ENCODE results near the gene DNAJC18. TPM values are rescaled to one million over a fixed set of nuclear protein-coding genes. Genes with fewer than 3 reads are reported as not detected.
"Not testable (repeated sequence)": the region's sequence is repeated elsewhere in the genome, so short reads cannot be mapped to it uniquely, and the experiment has no call there.

DNAJC18 gene
- total RNA-seq, 4 donors from 2014 or later: 9.2 to 11.4 (median 10.7) TPM

DNA sequence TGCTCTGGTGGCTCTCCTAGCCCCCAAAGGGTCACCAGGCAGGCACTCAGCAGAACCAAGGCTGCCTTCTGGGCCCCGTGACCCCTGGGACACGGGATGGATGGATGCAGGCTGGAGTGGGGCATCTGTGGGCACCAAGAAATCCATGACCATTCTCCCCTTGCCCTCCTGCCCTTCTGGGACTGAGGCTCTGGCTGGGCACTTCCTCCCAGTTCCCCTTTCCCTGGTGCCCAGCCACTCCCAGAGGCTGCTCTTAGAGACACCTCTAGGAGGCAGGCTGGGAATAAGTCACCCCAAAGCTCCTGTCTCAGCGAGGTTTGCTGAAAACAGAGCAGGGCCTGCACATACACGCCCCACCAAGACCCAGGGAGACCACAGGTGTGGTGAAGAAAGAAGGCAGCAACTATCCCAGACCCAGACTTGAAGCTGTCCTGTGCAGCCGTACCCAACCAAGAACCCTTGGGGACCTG lies 42.3 kb upstream of the DNAJC18 start:
- no peak for TF ChIP-seq POLR2A (IDR thresholded peaks at IDR 0.05)
- TF ChIP-seq, protein P1, sequence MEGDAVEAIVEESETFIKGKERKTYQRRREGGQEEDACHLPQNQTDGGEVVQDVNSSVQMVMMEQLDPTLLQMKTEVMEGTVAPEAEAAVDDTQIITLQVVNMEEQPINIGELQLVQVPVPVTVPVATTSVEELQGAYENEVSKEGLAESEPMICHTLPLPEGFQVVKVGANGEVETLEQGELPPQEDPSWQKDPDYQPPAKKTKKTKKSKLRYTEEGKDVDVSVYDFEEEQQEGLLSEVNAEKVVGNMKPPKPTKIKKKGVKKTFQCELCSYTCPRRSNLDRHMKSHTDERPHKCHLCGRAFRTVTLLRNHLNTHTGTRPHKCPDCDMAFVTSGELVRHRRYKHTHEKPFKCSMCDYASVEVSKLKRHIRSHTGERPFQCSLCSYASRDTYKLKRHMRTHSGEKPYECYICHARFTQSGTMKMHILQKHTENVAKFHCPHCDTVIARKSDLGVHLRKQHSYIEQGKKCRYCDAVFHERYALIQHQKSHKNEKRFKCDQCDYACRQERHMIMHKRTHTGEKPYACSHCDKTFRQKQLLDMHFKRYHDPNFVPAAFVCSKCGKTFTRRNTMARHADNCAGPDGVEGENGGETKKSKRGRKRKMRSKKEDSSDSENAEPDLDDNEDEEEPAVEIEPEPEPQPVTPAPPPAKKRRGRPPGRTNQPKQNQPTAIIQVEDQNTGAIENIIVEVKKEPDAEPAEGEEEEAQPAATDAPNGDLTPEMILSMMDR (IDR thresholded peaks at IDR 0.05): peak in 1 of 5 experiments; percentile 19
- no peak for TF ChIP-seq EP300 (IDR thresholded peaks at IDR 0.05)
- 38 to 57% methylated on average over 5 of the region's 5 CpGs for WGBS, 2 donors
- Histone ChIP-seq H3K27me3 (no peaks in the 10 kb centered on the region), H3K9me3 (no peaks in the 10 kb centered on the region), H3K27ac (peak overlapping the region; percentile 73 to 95 (median 90)), H3K4me3 (peak overlapping the region; percentile 23 to 59 (median 50)), H3K4me1 (peaks cover 0 to 58% (median 11%) of the 10 kb centered on the region in 4 donors), H3K36me3 (peaks cover 0 to 26% (median 0%) of the 10 kb centered on the region in 3 donors)
- DNase-seq (ENCODE audit: low spot score in 2 of 2): no peak

DNA sequence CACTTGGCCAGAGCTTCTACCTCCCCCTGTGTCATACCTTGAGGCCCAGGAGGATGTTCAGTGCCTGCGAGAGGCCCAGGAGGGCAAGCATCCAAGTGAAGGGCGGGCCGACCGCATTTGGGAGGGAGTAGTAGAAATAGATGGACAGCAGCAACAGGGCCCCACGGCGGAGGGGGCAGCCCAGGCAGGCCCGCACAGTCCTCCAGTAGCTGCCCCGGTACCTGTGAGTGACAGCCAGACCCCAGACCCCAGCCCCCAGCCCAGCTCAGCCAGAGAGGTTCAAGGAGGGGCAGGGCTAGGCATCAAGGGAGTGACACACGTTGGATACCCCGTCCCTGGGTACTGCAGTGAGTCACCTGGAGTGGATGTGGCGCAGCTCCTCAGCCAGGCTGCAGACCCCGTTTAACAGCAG lies 41.8 kb upstream of the DNAJC18 start:
- peak overlapping the region; percentile 23 to 59 (median 50) for H3K4me3 ChIP-seq
- no peak for DNase-seq (ENCODE audit: low spot score in 2 of 2)
- TF ChIP-seq, protein P1 (IDR thresholded peaks at IDR 0.05): no peak
- TF ChIP-seq EP300 (IDR thresholded peaks at IDR 0.05): no peak
- TF ChIP-seq POLR2A (IDR thresholded peaks at IDR 0.05): no peak
- H3K4me1 ChIP-seq: peaks cover 0 to 58% (median 11%) of the 10 kb centered on the region in 4 donors
- peak overlapping the region; percentile 73 to 95 (median 90) for H3K27ac ChIP-seq
- no peaks in the 10 kb centered on the region for H3K27me3 ChIP-seq
- peaks cover 0 to 31% (median 0%) of the 10 kb centered on the region in 3 donors for H3K36me3 ChIP-seq
- no peaks in the 10 kb centered on the region for H3K9me3 ChIP-seq
- 59% methylated on average over 12 of the region's 12 CpGs; no CpG with 5 or more reads in 1 of the 2 donors for WGBS, 2 donors

DNA sequence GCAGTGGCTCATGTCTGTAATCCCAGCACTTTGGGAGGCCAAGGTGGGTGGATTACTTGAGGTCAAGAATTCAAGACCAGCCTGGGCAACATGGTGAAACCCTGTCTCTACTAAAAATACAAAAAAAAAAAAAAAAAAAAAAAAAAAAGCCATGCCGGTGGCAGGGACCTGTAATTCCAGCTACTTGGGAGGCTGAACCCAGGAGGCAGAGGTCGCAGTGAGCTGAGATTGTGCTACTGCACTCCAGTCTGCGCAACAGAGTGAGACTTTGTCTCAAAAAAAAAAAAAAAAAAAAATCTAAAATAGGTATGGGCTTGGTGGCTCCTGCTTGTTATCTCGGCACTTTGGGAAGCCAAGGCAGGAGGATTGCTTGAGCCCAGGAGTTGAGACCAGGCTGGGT lies 40.4 kb upstream of the DNAJC18 start:
- peaks cover 0 to 43% (median 0%) of the 10 kb centered on the region in 3 donors for H3K36me3 ChIP-seq

DNA sequence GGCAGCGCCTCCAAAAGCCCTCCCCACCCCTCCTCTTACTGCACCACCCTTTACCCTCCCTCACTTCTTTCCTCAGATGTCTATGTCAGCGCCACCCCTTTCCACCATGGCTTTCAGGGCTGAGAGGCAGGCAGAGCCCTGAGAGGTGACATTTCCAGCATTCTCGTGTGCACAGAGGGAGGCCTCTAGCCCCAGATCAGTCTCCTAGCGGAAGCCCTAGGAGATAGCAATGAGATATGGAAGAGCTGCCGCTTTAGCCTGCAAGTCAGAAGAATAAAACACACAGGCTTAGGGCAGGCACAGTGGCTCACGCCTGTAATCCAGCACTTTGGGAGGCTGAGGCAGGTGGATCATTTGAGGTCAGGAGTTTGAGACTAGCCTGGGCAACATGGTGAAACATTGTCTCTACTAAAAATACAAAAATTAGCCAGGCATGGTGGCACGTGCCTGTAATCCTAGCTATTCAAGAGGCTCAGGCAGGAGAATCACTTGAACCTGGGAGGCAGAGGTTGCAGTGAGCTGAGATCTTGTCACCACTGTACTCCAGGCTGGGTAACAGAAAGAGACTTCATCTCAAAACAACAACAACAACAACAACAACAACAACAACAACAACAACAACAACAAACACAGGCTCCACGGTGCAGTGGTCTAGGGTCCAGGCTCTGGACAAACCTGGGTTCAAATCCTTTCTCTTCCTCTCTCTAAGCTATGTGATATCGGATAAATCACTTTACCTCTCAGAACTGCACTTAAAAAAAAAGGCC lies 39.5 kb upstream of the DNAJC18 start:
- not testable (repeated sequence) for H3K9me3 ChIP-seq
- peak overlapping the region in 1 of 4 donors; percentile 36 for H3K27ac ChIP-seq

More for the DNA sequence above, 40.4 kb upstream of the DNAJC18 start:
- not testable (repeated sequence) for DNase-seq (ENCODE audit: low spot score in 2 of 2); H3K27ac ChIP-seq; H3K4me3 ChIP-seq; H3K9me3 ChIP-seq; H3K27me3 ChIP-seq
- 94 to 98% methylated on average over 4 of the region's 4 CpGs for WGBS, 2 donors
- H3K4me1 ChIP-seq: peaks cover 0 to 62% (median 14%) of the 10 kb centered on the region in 4 donors

DNA sequence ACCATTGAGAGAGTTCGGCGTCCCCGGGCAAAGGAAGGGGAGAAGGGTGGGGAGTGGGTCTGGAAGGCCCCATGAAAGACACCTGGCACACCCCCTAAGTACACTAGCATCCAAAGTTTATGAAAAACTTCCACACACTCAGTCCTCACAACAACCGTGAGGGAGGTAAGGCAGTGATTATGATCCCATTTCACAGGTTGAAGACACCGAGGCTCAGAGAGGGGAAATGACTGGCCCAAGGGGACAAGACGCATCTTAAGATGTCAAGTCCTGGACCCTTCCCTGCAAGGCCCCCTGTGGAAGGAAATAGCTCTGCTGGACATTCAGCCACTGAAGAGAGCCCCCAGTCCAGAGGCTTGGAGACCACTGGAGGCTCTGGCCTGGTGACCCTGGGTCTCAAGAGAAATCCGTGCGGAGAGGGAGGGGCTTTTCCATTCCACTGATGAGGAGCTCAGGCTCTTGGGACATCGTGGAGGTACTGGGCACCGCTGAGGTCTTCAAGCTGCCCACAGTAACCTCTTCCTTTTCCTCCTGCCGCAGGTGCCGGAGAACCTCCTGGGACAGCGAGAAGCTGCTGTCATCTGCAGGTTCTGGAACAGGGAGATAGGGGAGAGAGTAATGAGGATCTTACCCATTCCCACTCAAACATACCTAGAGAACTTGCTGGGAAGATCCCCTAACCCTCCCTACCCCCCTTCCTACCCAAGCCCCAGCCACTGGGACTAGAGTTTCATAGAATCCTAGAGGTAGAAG lies 36.7 kb upstream of the DNAJC18 start:
- DNase-seq (ENCODE audit: low spot score in 2 of 2): no peak
- TF ChIP-seq POLR2A (IDR thresholded peaks at IDR 0.05): no peak
- TF ChIP-seq EP300 (IDR thresholded peaks at IDR 0.05): no peak
- TF ChIP-seq, protein P1 (IDR thresholded peaks at IDR 0.05): no peak
- Histone ChIP-seq H3K9me3 (no peaks in the 10 kb centered on the region), H3K36me3 (peaks cover 0 to 43% (median 0%) of the 10 kb centered on the region in 3 donors), H3K4me1 (peaks cover 0 to 48% (median 15%) of the 10 kb centered on the region in 4 donors), H3K27me3 (no peaks in the 10 kb centered on the region), H3K4me3 (no peak overlapping the region), H3K27ac (peak overlapping the region in 1 of 4 donors; percentile 7)
- WGBS, 2 donors: 76 to 85% methylated on average over 13 of the region's 13 CpGs

More for the DNA sequence above, 39.5 kb upstream of the DNAJC18 start:
- H3K4me3 ChIP-seq; DNase-seq (ENCODE audit: low spot score in 2 of 2); H3K27me3 ChIP-seq: not testable (repeated sequence)
- WGBS, 2 donors: 76 to 83% methylated on average over 9 of the region's 9 CpGs
- H3K36me3 ChIP-seq: peaks cover 0 to 43% (median 0%) of the 10 kb centered on the region in 3 donors
- H3K4me1 ChIP-seq: peaks cover 0 to 66% (median 19%) of the 10 kb centered on the region in 4 donors

All from tibial nerve (tissue), 4 donors.